ENCODE data around the gene TEDC1. TPM values are rescaled to one million over a fixed set of nuclear protein-coding genes. Genes with fewer than 3 reads are reported as not detected.
A peak's percentile ranks its signal among the peaks of the same experiment; 100 is the strongest.

TEDC1 gene
- polyA plus RNA-seq, 1 of the 3 experiments (the other 2 are of a cell fraction) = 13.4 TPM

GRCh38 chr14:105480807-105481801 lies 9.9 kb upstream of the TEDC1 start (continued):
- TF ChIP-seq EP300 (IDR thresholded peaks at IDR 0.05; ENCODE audit: borderline replicate concordance in 1 of 2, low read depth in 1 of 2, low read length in 1 of 2) (peak in 1 of 2 experiments; percentile 16; a peak in 1 of 4 replicates), YY1 (IDR thresholded peaks at IDR 0.05; ENCODE audit: low read depth) (0 out of 2 replicates have a peak, but pooled peaks have one; percentile 53), CHD2 (IDR thresholded peaks at IDR 0.05; ENCODE audit: low read length, partially characterized antibody) (peak; percentile 95), NFIC (IDR thresholded peaks at IDR 0.05; ENCODE audit: borderline replicate concordance) (peak; percentile 85), USF2 (IDR thresholded peaks at IDR 0.05; ENCODE audit: borderline replicate concordance, low read depth, low read length) (no peak), GABPA (IDR thresholded peaks at IDR 0.05; ENCODE audit: low read depth) (no peak), USF1 (IDR thresholded peaks at IDR 0.05; ENCODE audit: borderline replicate concordance, low read depth) (no peak), EZH2phosphoT487 (IDR thresholded peaks at IDR 0.05; ENCODE audit: borderline replicate concordance, low read depth) (no peak), RFX5 (IDR thresholded peaks at IDR 0.05; ENCODE audit: low read length) (no peak)

- Histone ChIP-seq H4K20me1 (ENCODE audit: insufficient read depth) (peaks cover 4% of the 10 kb centered on the region; the same call in 1 of the 2 replicates), H3K36me3 (replicated peaks in 1 of 2; ENCODE audit: control insufficient read depth in 1 of 2, insufficient read depth in 2 of 2, low read length in 1 of 2) (peaks cover 0 to 2% of the 10 kb centered on the region in 2 experiments), H3K27ac (ENCODE audit: low read depth in 2 of 2, low read length in 1 of 2) (peak overlapping the region; percentile 98 to 100), H3K9me2 (no peaks in the 10 kb centered on the region), H3K27me3 (ENCODE audit: insufficient read depth) (no peaks in the 10 kb centered on the region), H3K9ac (peak overlapping the region; percentile 92), H3K79me2 (ENCODE audit: insufficient read depth) (peaks cover 10% of the 10 kb centered on the region), H3K4me3 (ENCODE audit: low read depth in 2 of 2, low read length in 1 of 2) (peak overlapping the region in 1 of 2 experiments; percentile 30; a peak in 2 of 4 replicates), H2AFZ (ENCODE audit: low read depth) (no peak overlapping the region), H3K9me3 (no peaks in the 10 kb centered on the region), H3K4me2 (peak overlapping the region; percentile 82), H3F3A (replicated peaks; ENCODE audit: insufficient read depth) (peaks cover 27% of the 10 kb centered on the region), H3K4me1 (ENCODE audit: control insufficient read depth in 1 of 2, insufficient read depth in 2 of 2, low read depth in 1 of 2, low read length in 1 of 2) (peaks cover 36 to 76% of the 10 kb centered on the region in 2 experiments; a peak in 3 of 4 replicates)
- 0% methylated on average over 1 of the region's 18 CpGs for WGBS (ENCODE audit: low lambda C conversion rate)
- ChIA-PET CTCF (interaction anchor here (0.6 to 7.2 kb wide), 20 partner anchors 8 to 318 kb away, joined by 3 to 137 read pairs (median 9); partner anchors contain the start of genes TEDC1 and TMEM121), POLR2A (interaction anchor here (1.0 to 2.3 kb wide), 3 partner anchors 8 to 30 kb away, joined by 3 to 14 read pairs (median 5); no protein-coding TSS in a partner anchor)
- peak; percentile 90 for DNase-seq
- no peak for TF ChIP-seq ELF1 (IDR thresholded peaks at IDR 0.05)
- no peak for TF ChIP-seq MAX (IDR thresholded peaks at IDR 0.05; ENCODE audit: low read depth)
- TF ChIP-seq SIN3A (IDR thresholded peaks at IDR 0.05; ENCODE audit: borderline replicate concordance, low read depth, low read length) = 0 out of 2 replicates have a peak, but pooled peaks have one; percentile 52
- TF ChIP-seq PBX3 (IDR thresholded peaks at IDR 0.05) = peak; percentile 29; the same call in 1 of the 2 replicates
- TF ChIP-seq NFIC (IDR thresholded peaks at IDR 0.05; ENCODE audit: borderline replicate concordance) = peak; percentile 92
- TF ChIP-seq TCF12 (IDR thresholded peaks at IDR 0.05) = peak; percentile 15; the same call in 1 of the 2 replicates
- TF ChIP-seq TEAD4 (IDR thresholded peaks at IDR 0.05; ENCODE audit: borderline replicate concordance, insufficient read depth) = no peak
- TF ChIP-seq RAD21 (IDR thresholded peaks at IDR 0.05; ENCODE audit: low read length) = peak; percentile 25; the same call in 1 of the 2 replicates
- no peak; the same call in 1 of the 2 replicates for TF ChIP-seq RFX5 (IDR thresholded peaks at IDR 0.05; ENCODE audit: low read length)
- peak; percentile 87 for TF ChIP-seq MXI1 (IDR thresholded peaks at IDR 0.05; ENCODE audit: low read depth, low read length)
- TF ChIP-seq CTCF (IDR thresholded peaks at IDR 0.05) = no peak
- TF ChIP-seq TAF1 (IDR thresholded peaks at IDR 0.05; ENCODE audit: borderline replicate concordance, low read depth, low read length) = no peak
- TF ChIP-seq GATA2 (CRISPR knock-in tag; IDR thresholded peaks at IDR 0.05) = no peak
Observed at GRCh38 chr14:105481886-105482457, 9.1 kb upstream of the TEDC1 start.

Measured in SK-N-SH (cell line).